ENCODE measurements around the gene OR4E2.

DNA sequence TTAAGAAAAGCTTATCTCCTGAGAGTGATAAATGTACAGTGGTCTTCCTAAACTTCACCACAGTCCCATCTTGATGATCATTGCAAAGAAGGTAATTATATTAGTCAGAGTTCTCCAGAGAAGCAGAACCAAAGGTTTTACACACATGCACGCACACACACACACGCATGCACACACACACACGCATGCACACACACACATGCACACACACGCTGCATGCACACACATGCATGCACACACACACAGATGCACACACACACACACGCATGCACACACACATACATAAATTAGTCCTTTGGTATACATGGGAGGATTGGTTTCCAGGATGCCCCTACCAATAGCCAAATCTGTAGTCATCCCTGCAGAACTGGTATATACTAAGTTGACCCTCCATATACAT, 580 bp downstream of the OR4E2 start:
- TF ChIP-seq, protein P1, sequence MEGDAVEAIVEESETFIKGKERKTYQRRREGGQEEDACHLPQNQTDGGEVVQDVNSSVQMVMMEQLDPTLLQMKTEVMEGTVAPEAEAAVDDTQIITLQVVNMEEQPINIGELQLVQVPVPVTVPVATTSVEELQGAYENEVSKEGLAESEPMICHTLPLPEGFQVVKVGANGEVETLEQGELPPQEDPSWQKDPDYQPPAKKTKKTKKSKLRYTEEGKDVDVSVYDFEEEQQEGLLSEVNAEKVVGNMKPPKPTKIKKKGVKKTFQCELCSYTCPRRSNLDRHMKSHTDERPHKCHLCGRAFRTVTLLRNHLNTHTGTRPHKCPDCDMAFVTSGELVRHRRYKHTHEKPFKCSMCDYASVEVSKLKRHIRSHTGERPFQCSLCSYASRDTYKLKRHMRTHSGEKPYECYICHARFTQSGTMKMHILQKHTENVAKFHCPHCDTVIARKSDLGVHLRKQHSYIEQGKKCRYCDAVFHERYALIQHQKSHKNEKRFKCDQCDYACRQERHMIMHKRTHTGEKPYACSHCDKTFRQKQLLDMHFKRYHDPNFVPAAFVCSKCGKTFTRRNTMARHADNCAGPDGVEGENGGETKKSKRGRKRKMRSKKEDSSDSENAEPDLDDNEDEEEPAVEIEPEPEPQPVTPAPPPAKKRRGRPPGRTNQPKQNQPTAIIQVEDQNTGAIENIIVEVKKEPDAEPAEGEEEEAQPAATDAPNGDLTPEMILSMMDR (IDR thresholded peaks at IDR 0.05 in 8 of 11, conservative IDR thresholded peaks at IDR 0.05 in 3 of 11): no peak
- TF ChIP-seq POLR2A (IDR thresholded peaks at IDR 0.05) (no peak), POLR2AphosphoS5 (IDR thresholded peaks at IDR 0.05) (no peak)

Data from spleen (tissue), 7 donors.